Measurements from ENCODE around the gene PI3. TPM values are rescaled to one million over a fixed set of nuclear protein-coding genes. Genes with fewer than 3 reads are reported as not detected.

The PI3 gene
- total and polyA plus RNA-seq, 4 donors = 28.0 to 416 (median 67.6) TPM

DNA sequence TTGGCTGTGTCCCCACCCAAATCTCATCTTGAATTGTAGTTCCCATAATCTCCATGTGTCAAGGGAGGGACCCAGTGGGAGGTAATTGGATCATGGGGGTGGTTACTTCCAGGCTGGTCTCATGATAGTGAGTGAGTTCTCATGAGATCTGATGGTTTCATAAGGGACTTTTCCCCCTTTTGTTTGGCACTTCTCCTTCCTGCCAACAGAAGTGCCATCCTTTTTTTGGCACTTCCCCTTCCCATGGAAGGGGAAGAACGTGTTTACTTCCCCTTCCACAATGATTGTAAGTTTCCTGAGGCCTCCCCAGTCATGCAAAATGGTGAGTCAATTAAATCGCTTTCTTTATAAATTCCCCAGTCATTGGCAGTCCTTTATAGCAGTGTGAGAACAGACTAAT, 18.0 kb upstream of the PI3 start:
- H3K27ac ChIP-seq (ENCODE audit: low read depth in 1 of 2, low read length in 1 of 2) = no peak overlapping the region
- H3K9ac ChIP-seq (ENCODE audit: insufficient read depth in 1 of 2, low read length in 2 of 2) = no peak overlapping the region
- no peak overlapping the region for H3K4me3 ChIP-seq
- no peaks in the 10 kb centered on the region for H3K36me3 ChIP-seq (ENCODE audit: control insufficient read depth in 4 of 4, insufficient read depth in 4 of 4, low read length in 4 of 4)
- TF ChIP-seq, protein P1, sequence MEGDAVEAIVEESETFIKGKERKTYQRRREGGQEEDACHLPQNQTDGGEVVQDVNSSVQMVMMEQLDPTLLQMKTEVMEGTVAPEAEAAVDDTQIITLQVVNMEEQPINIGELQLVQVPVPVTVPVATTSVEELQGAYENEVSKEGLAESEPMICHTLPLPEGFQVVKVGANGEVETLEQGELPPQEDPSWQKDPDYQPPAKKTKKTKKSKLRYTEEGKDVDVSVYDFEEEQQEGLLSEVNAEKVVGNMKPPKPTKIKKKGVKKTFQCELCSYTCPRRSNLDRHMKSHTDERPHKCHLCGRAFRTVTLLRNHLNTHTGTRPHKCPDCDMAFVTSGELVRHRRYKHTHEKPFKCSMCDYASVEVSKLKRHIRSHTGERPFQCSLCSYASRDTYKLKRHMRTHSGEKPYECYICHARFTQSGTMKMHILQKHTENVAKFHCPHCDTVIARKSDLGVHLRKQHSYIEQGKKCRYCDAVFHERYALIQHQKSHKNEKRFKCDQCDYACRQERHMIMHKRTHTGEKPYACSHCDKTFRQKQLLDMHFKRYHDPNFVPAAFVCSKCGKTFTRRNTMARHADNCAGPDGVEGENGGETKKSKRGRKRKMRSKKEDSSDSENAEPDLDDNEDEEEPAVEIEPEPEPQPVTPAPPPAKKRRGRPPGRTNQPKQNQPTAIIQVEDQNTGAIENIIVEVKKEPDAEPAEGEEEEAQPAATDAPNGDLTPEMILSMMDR (IDR thresholded peaks at IDR 0.05; ENCODE audit: control extremely low read depth, extremely low read depth) = no peak
- peaks cover 0 to 14% (median 8%) of the 10 kb centered on the region in 4 donors for H3K9me3 ChIP-seq (ENCODE audit: control insufficient read depth in 4 of 4, insufficient read depth in 3 of 4, low read length in 3 of 4)
- peaks cover 0 to 2% (median 0%) of the 10 kb centered on the region in 5 donors for H3K4me1 ChIP-seq (ENCODE audit: control insufficient read depth in 5 of 5, insufficient read depth in 5 of 5, low read length in 5 of 5)
- DNase-seq (no peak), ATAC-seq (ENCODE audit: insufficient read depth, low FRiP score) (no peak)
- WGBS, 2 donors = 28 to 46% methylated on average over 2 of the region's 2 CpGs
- H3K27me3 ChIP-seq (ENCODE audit: control insufficient read depth in 3 of 3, insufficient read depth in 3 of 3, low read length in 2 of 3) = no peaks in the 10 kb centered on the region

GRCh38 chr20:45157962-45158361, 16.7 kb upstream of the PI3 start:
- Histone ChIP-seq H3K4me3 (no peak overlapping the region), H3K9ac (ENCODE audit: insufficient read depth in 1 of 2, low read length in 2 of 2) (no peak overlapping the region), H3K9me3 (ENCODE audit: control insufficient read depth in 4 of 4, insufficient read depth in 3 of 4, low read length in 3 of 4) (peaks cover 0 to 14% (median 8%) of the 10 kb centered on the region in 4 donors), H3K36me3 (ENCODE audit: control insufficient read depth in 4 of 4, insufficient read depth in 4 of 4, low read length in 4 of 4) (no peaks in the 10 kb centered on the region), H3K27ac (ENCODE audit: low read depth in 1 of 2, low read length in 1 of 2) (no peak overlapping the region), H3K4me1 (ENCODE audit: control insufficient read depth in 5 of 5, insufficient read depth in 5 of 5, low read length in 5 of 5) (peaks cover 0 to under 1% (median 0%) of the 10 kb centered on the region in 5 donors), H3K27me3 (ENCODE audit: control insufficient read depth in 3 of 3, insufficient read depth in 3 of 3, low read length in 2 of 3) (no peaks in the 10 kb centered on the region)
- 45 to 64% methylated on average over 1 of the region's 1 CpG for WGBS, 2 donors
- DNase-seq (peak in 2 of 3 donors; percentile 52 to 63), ATAC-seq (ENCODE audit: insufficient read depth, low FRiP score) (no peak)
- TF ChIP-seq, protein P1 (IDR thresholded peaks at IDR 0.05; ENCODE audit: control extremely low read depth, extremely low read depth) = no peak

- no peak for ATAC-seq (ENCODE audit: insufficient read depth, low FRiP score)
- Histone ChIP-seq H3K36me3 (ENCODE audit: control insufficient read depth in 4 of 4, insufficient read depth in 4 of 4, low read length in 4 of 4) (no peaks in the 10 kb centered on the region), H3K27ac (ENCODE audit: low read depth in 1 of 2, low read length in 1 of 2) (no peak overlapping the region), H3K4me1 (ENCODE audit: control insufficient read depth in 5 of 5, insufficient read depth in 5 of 5, low read length in 5 of 5) (no peaks in the 10 kb centered on the region), H3K9ac (ENCODE audit: insufficient read depth in 1 of 2, low read length in 2 of 2) (no peak overlapping the region), H3K9me3 (ENCODE audit: control insufficient read depth in 4 of 4, insufficient read depth in 3 of 4, low read length in 3 of 4) (peaks cover 0 to 14% (median 6%) of the 10 kb centered on the region in 4 donors), H3K27me3 (ENCODE audit: control insufficient read depth in 3 of 3, insufficient read depth in 3 of 3, low read length in 2 of 3) (no peaks in the 10 kb centered on the region), H3K4me3 (no peak overlapping the region)
- WGBS, 2 donors = 57 to 70% methylated on average over 1 of the region's 1 CpG
- no peak for DNase-seq
- TF ChIP-seq, protein P1 (IDR thresholded peaks at IDR 0.05; ENCODE audit: control extremely low read depth, extremely low read depth) = no peak
Measured at GRCh38 chr20:45163083-45163803, 11.5 kb upstream of the PI3 start.
